COLO668 (cell line): ENCODE data around the gene EIF3K.

Experiments
- DNase-seq: peaks from one replicate; lab custom pipeline; 2025; ENCODE audit not compliant: unreplicated experiment; lab: John Stamatoyannopoulos, UW

Gene EIF3K

DNA sequence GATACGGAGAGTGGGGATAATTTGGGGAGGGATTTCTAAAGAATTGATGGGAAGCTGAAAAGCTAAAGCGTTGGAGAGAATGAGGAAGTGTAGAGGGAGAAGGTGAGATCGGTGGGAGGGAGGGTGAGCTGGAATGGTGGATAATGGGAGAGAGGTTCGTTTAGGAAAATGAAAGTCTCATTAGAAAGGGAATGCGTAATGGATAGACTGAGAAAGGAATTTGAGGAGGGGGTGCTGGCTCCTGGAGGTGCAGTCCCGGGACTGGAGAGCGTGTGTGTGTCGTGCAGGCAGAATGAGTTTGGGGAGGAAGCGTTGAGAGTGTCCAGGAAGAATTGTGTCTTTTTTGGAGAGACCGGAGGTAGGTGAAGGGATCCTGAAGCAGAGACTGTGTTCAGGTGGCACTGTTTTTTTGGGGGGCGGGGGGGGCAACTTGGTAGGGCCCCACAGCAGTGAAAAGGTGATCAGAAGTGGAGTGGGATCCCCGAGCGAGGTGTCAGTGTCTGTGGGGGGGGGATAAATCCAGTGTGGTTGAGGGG, 29.8 kb downstream of the EIF3K start:
- no peak for DNase-seq

DNA sequence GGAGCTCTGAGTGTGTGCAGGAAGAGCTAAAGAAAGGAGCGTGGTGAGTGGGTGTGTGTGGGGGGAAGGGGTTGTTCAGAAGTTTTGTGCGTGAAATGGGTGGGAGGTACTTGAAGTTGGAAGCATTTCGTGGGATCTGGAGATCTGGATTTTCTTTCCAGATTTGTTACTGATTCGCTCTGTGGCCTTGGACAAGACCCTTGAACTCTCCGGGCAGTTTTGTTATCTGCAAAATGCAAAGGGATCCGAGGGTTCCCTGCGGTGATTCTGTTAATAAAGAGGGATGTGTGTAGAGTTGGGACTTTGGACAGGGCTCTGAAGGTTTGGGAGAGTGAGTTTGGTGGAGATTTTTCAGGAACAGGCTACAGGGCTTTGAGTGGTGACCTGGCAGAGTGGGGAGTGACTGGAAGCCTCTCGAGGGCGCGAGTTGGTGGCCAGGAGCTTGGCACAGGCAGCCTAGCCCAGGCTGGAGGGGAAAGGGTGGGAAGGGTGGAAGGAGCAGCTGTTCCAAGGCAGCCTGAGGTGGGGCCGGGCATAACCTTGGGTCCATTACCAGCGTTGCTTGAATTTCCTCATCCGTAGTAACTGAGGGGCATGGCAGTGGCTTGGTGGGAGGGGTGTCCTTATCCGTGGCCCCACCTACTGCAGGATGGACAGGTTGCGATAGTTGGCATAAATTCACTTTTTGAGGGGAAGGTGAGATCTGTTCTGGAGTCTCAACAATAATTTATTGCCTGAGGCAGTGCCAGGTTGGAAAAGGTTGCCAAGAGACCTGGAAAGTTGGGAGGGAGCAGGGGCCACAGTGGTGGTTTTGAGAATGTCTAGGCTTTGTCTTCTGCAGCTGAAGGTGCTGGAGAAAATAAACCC, 30.6 kb downstream of the EIF3K start:
- DNase-seq, result peak; percentile 16

DNA sequence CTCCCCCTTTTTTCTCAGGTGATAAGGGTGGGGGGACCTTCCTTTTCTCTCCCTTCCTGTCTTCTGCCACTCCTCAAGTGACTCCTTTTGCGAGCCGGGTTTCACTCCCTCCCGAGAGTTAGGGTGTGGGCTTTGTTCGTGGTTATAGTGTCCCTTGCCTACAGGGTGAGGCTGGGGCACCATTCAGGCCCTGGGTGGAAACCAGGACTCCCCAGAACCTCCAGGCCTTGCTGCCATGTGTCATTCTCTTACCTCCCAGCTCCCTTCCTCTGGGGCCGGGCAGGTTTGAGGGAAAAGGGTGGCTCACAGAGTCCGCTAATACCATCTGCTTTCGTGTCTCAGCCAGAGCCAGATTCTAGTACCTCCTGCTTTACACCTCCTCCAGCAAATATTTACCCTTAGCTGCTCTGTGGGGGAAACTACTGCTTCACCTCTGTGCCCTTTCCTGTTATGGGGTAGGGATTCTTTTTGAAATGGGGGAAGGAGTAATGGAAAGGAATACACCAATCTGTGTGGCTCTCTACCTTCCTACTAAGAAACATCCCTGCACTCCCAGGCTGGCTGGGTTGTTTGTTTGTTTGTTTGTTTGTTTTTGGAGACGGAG, 31.3 kb downstream of the EIF3K start:
- peak; percentile 11 for DNase-seq

DNA sequence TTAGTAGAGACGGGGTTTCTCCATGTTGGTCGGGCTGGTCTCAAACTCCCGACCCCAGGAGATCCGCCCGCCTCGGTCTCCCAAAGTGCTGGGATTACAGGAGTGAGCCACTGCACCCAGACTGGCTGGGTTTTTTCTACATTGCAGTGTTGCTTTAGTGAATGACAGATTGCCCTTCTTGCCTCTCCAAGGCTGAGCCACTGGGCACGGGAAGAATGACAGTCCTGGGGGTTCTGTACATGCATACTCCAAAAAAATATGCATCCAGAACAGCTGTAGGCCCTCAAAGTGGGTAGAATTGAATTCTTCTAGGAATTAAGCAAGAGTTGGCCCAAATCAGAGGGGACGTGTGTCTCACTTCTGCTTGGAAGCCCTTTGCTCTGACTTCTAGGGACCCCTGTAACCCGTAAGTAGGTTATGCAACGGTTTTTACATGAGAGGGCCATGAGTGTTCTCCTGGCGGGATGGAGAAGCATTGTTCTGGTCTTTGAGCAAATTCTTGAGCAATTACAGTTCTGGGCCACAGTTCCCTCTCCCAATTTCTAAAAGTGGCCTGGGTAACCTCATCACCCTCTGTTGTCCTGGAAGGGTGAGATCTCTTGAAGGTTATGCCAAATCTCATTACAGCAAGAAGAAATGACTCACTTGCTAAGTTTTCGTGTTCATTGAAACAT, 32.1 kb downstream of the EIF3K start:
- no peak for DNase-seq

DNA sequence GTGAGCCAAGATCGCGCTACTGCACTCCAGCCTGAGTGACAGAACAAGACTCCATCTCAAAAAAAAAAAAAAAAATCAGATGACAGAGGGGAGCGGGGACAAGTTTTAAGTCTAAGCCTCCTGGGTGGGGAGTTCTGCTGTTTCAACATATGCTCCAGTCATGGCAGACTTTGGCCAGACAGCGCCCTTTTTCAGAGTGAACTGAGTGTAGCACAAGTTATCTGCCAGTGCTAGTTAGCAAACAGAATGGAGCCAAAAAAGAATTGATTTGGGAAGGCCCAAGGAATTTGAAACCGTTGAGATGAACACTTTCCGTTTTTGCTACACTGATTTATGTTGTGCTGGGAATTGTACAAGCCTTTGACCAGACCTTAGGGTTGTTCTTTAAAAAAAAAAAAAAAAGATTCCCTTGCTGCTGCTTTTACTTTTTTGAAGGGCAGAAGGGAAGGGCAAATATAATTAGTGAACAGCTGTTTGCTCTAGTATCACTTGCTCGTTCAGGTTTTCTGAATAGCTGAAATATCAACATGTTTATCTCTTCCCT, 34.1 kb downstream of the EIF3K start:
- DNase-seq, result peak; percentile 11

DNA sequence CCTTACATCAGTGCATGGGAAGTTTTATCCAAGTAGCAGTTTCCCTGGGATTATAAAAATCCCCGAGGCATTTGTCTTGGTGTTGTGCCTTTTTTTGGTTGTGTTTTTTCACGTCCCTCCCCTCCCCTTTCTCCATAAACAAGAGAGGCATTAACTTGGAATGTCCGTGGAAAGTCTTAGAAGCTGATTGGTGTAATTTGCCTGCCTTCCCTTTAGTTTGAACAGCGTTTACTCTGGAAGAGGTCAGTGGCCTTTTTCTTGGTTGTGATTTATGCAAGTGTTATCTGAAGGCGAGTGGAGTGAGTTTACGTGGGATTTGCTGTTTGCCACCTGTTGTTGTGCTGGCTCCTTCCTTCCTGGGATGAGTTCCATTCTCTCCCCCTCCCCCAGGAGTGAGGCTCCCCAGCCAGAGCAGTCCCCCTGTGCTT, 35.7 kb downstream of the EIF3K start:
- DNase-seq, result no peak

DNA sequence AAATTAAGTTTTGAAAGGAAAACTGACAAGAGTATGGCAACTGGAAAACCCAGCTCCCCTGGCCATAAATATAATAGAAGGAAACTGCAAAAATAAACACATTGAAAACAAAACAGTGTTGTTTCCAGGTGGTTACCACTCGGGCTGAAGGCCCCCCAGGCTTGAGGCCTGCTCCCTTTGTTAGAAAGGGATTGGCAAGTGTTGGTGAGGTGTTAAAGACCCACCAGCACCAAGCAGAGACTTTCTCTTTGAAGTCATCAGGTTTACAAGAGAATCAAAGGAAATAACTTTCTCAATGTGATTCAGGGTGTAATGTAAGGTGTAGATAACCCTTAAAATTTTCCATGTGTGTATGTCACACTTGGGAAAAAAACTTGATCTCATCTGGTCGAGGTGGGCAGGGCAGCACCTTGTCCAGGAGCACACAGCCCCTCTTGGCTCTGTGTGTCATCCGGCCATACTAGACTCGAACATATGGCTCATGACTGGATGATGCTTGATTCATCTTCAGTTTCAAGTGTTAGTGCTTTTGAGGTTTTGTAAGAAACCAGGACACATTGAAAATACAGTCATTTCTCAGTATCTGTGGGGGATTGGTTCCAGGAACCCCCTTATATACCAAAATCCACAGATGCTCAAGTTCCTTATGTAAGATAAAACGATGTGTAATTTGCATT, 36.3 kb downstream of the EIF3K start:
- DNase-seq, result no peak

DNA sequence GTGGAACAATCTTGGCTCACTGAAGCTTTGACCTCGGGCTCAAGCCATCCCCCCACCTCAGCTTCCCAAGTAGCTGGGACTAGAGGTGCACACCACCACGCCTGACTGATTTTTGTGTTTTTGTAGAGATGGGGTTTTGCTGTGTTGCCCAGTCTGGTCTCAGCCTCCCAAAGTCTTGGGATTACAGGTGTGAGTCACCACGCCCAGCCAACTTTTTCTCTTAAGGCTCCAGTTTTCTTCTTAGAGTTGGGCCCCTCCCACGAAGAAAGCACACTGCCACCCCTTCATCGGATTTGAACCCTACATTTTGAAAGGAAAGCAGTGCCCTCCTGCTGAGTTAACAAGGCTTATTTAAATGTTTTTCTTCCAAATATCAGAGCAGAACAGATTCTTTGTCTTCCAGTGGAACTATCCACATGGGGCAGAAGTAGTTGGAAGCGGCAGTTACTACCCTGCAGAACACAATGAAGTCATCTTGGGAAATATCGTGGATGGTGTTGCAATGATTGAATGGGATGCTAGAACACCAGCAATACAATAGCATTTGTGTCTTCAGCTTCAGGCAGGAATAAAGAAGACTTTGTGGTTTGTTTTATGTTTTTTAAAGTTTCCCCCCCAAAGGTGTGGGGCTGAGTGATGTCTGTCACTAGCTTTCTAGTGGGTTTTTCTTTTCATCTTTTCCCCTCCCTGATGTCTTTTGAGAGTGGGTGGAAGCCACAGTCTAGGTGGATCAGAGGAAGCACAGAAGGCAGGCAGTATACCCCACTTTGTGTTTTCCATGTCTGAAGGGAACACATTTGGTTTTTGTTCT, 37.4 kb downstream of the EIF3K start:
- no peak for DNase-seq

DNA sequence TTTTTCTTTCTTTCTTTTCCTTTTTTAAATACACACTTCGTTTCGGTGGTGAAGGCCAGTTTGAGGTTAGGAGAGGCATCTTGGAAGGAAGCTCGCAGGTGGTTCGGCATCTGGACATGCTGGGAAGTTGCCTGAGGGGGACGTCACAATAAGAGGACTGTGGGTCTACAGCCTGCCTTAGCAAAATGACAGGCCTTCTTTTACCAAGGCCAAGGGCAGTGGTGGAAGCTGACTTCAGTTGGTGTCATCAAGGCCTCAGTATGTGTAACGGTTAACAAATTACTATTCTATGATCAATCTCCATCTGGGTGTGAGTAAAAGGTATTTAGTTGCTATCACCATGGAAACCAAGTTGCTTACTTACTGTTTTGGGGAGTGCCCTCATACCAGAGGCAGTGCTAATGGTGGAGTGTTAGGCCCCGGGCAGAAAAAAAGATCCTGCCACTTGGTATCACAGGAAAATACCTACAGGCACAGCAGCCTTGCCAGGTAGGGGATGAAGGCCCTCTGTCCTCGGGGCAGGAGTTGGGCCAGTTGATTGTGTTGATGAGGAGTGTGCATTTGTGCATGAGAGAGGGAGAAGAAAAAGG, 38.7 kb downstream of the EIF3K start:
- no peak for DNase-seq

DNA sequence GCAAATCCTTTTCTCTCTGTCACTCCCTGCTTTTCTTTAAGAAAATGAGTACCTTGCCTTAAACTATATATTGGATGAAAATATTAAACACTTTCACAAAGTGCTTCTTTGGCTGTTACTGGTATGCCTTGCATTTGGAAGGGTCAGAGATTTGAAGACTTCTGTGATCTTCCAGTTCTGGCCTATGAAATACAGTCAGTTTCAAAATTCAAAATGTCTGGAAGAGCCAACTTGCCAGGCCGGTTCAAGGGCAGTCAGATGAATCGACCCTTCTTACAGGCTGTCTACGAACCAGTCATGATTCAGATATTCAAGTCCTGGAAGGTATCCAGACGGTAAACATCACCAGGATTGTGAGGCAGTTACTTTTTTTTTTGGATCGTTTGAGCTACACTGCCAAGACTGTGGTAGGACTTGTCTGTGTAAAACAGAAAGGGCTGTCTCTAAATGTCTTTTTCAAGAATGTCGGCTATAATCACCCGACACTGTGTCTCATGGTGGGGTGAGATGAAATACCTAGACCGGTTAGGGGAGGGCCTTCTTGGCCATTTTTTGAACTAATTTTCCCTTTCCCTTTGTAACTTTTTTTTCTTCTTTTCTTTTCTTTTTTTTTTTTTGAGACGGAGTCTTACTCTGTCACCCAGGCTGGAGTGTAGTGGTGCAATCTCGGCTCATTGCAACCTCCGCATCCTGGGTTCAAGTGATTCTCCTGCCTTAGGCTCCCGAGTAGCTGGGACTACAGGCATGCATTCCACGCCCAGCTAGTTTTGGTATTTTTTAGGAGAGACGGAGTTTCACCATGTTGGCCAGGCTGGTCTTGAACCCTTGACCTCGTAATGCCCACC, 39.7 kb downstream of the EIF3K start:
- peak; percentile 19 for DNase-seq

DNA sequence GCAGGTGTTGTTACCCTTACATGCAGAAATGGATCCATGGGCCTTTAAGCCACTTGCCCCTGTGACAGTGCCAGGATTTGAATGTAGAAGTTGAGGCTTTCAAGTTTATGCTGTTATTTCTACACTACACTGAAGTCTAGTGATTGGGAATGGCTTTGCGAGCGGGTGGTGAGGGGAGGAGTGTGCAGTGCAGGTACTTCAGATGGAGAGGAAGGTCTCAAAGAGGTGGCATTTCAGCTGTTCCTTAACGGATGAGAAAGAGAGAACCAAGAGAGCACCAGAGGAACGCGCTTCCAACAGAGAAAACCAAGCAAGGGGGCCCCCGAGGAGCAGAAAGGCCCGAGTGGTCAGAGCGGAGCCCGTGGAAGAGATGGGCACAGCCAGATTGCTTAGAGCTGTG, 41.7 kb downstream of the EIF3K start:
- no peak for DNase-seq

DNA sequence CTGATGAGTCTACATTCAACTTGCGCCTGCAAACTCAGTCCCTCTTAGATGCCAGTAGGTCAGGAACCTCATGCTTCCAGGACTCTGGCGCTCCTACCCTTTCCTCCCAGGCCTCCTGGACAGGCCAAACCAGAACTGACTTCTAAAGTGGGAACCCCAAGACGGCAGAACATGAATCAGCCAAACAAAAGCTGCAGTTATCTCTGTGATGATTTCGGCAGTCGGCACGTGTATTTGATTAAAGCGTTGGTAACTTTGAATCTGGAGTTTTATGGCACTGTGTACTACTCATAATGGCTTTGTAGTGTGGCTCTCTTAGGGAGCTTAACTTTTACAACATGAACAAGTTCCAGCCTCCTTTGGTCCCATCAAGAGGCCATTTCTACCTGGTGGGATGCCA, 42.1 kb downstream of the EIF3K start:
- DNase-seq, result no peak

DNA sequence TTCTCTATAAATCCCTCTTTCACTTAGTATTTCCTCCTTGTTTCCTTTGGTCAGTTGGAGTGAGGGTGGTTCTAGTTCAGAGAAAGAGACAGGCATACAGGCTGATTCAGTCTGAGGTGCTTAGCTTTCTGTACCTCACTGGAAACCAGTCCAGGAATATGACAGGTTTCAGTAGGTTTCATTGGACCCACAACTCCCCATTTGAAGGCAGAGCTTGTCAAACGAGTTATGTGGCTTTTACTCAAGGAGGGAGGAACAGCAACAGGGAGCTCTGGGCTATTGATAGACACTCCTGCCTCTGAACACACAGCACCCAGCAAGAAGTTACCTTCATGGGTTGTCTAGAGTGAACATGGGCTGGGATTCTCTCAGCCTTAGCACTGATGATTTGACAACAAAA, 43.0 kb downstream of the EIF3K start:
- peak; percentile 18 for DNase-seq

DNA sequence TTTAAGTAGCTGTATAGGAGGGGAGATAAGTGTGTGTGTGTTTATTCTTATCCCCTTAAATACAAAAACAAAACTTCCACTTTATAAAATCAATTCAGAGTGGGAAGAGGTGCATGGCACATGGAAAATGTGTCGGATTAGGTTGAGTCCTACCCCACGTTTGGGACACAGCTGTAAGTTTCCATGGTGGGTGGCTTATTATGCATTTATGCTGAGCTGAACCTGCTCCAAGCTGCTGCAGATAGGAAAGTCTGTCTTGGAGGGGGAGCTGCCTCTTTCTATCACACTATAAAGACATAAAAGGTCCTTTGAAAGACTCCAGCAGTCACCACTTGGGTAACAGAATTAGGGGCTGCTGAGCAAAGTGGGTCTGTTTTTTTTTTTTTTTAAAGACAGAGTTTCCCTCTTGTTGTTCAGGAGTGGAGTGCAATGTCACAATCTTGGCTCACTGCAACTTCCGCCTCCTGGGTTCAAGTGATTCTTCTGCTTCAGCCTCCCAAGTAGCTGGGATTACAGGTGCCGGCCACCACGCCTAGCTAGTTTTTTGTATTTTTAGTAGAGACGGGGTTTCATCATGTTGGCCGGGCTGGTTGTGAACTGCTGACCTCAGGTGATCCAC, 43.7 kb downstream of the EIF3K start:
- no peak for DNase-seq

DNA sequence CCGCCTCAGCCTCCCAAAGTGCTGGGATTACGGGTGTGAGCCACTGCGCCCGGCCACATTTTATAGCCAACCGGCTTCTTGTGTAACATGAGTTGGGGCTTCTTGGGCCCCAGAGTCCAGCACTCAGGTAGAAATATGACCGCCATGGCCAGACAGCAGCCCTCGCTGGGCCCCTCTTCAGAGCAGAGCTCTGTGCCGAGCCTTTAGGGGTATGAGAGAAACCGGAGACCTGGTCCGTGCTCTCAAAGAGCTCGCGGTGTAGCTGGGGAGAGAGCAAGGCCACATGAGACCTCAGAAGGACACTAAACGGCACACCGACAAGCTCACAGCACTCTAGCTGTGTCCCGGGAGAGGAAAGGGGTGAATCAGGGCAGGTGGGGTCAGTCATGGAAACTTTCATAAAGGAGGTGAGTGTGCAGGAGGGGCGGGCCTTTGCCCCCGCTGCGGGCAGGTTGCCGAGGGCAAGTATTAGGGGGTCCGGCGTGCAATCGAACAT, 44.2 kb downstream of the EIF3K start:
- DNase-seq, result no peak

DNA sequence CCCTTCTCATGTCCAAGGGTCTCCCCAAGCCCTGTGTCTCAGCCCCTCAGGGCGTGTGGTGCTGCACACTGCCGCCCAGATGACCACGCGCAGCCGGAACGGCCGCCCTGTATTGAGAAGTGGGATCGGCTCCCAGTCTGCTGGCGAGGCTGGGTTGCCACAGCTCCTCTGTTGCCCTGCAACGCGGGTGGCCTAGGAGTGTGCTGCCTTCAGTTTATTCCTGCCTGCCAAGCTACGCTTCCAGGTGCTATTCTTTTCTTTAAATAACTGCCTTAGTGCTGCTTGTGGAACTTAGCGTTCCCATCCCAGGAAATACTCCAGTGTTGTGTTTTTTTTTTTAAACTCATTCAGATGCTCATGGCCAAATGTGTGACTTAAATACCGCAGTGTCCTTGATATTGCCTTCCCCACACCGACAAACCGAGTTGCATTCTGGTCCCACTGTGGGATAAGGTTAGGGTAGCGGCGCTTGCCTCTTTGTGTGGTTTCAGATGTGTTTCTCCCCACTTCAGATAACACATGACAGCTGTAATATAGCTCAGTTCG, 45.0 kb downstream of the EIF3K start:
- DNase-seq, result no peak

DNA sequence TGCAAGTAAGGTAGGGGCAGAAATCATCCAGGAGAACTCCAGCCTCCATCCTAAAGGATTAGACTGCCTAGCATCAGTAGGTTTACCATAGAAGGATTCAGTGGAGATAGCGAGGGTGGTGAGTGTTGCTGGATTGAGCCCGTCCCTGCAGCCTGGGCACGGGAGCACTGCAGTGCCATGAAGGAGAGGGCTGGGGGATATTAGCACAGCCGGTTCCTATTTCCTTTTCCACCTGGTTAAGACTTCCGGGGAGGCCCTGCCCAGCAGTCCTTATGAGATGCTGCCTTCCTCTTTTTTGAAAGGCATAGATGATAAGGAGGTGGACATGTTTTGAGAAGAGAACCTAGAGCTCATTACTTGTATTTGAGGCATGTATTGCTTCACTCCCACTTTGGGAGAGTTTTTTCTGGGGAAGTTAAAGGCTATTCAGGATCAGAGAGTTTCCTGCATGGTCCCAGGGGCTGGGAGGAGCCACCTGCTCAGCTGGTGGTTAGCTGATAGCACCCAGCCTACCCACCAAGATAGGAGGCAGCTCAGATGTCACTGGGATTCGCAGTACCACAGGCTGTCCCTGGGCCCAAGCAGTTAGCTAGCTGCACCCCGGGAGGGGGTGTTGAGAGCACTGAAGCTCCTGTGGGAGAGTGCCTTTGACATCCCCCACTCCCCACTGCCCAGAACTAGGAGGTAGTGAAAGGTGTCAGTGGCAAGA, 45.7 kb downstream of the EIF3K start:
- DNase-seq, result peak; percentile 21
